GM12865 (cell line): ENCODE results near the gene MGAT5.

Experiments
- DNase-seq: peaks from one replicate; pipeline ENCODE4 v3.0.0; 2010; ENCODE audit warnings: low read depth
- H3K4me3 ChIP-seq: 2 replicates; pipeline ENCODE4 v1.5.1; 2011; ENCODE audit warnings: mild to moderate bottlenecking, low read depth, low read length, control low read depth
- TF ChIP-seq, protein P1 (sequence below): IDR thresholded peaks from 2 replicates; pipeline ENCODE4 v1.5.1; 2011; ENCODE audit warnings: low read length, control low read depth, low read depth, inconsistent platforms; ENCODE audit not compliant: insufficient read depth; ENCODE audit errors: missing control alignments

MGAT5 gene

DNA sequence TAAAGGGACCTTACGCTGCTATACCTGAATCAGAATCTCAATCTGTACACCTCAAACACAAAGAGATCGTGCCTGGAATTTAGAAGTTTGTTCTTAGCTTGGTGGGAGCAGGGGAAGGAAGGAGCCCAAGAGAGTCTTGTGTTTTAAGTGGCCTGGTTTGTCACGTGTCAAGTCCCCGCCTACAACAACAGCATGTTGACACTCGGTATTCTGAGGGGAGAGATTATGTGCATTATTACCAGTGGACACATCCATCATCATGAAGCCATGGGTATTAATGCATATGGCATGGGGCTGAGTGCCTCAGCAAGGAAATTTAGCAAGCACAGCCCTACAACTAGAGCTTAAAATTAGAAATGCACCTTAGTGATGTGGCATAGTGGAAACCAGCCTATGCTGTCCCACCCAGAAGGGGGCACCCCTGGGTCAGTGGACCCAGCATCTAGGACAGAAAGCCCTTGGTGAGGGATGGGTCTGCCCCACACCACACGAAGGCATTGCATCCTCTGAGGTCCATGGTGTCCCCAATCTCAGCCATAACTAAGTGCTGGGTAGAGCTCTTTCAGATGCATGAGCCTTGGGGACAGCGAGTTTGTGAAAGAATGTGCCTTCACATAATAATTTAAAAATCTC lies 138.7 kb downstream of the MGAT5 start:
- DNase-seq = no peak
- H3K4me3 ChIP-seq = no peak overlapping the region
- TF ChIP-seq, protein P1, sequence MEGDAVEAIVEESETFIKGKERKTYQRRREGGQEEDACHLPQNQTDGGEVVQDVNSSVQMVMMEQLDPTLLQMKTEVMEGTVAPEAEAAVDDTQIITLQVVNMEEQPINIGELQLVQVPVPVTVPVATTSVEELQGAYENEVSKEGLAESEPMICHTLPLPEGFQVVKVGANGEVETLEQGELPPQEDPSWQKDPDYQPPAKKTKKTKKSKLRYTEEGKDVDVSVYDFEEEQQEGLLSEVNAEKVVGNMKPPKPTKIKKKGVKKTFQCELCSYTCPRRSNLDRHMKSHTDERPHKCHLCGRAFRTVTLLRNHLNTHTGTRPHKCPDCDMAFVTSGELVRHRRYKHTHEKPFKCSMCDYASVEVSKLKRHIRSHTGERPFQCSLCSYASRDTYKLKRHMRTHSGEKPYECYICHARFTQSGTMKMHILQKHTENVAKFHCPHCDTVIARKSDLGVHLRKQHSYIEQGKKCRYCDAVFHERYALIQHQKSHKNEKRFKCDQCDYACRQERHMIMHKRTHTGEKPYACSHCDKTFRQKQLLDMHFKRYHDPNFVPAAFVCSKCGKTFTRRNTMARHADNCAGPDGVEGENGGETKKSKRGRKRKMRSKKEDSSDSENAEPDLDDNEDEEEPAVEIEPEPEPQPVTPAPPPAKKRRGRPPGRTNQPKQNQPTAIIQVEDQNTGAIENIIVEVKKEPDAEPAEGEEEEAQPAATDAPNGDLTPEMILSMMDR = no peak

DNA sequence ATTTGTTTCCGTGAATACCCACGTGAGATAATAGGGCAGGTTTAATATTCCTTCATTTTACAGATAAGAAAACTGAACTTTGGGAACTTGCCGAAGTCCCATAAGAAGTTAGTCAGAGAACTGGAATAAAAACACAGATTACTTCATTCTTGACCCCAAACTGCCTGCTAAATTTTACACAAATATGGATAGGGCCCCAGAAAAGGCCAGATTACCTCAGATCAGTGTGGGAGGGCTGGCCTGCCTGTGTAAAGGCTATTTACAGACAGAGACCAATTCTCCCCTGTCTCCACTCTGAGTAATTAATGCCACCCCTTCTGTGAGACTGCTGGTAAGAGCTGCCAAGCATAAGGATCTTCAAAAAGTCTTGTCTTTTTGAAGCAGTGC lies 139.2 kb downstream of the MGAT5 start:
- DNase-seq = no peak
- H3K4me3 ChIP-seq = no peak overlapping the region
- TF ChIP-seq, protein P1 = no peak

DNA sequence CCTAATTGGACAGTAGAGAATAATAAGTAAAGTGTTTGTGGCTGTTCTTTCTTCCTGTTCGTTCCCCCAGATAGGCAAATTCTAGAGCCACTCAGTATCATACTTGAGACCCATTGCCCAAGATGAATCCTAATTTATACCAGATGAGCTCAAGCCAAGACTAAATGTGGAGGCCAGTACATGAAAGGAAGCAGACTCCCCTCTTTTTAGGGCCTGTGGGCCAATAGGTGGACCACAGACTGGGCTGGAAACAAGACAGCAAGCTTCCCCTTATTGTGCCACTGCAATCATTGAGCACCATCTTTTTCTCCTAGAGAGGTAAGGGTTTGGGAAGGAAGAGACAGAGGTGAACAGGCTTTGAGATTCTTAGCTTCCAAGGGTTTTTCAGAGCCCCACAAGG lies 141.9 kb downstream of the MGAT5 start:
- no peak overlapping the region for H3K4me3 ChIP-seq
- TF ChIP-seq, protein P1 = no peak
- DNase-seq = no peak

DNA sequence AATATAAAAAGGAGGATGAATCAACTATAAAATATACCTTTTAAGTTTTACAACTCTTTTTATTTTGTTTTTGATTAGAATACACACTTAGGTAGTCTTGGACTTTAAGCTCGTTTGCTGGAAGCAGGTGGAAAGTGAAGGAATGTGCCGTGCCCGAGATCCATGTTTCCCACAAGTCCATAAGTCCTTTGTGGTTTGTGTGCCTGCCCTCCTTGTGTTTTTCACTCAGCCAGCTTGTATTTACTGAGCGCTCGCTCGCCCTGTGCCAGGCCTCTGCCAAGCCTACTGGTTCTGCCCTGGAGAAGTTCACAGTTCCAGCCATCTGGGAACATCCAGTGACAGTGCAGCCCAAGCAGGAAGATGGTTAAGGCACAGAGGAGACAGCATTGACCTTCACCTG lies 142.6 kb downstream of the MGAT5 start:
- DNase-seq = no peak
- no peak overlapping the region for H3K4me3 ChIP-seq
- TF ChIP-seq, protein P1 = no peak

DNA sequence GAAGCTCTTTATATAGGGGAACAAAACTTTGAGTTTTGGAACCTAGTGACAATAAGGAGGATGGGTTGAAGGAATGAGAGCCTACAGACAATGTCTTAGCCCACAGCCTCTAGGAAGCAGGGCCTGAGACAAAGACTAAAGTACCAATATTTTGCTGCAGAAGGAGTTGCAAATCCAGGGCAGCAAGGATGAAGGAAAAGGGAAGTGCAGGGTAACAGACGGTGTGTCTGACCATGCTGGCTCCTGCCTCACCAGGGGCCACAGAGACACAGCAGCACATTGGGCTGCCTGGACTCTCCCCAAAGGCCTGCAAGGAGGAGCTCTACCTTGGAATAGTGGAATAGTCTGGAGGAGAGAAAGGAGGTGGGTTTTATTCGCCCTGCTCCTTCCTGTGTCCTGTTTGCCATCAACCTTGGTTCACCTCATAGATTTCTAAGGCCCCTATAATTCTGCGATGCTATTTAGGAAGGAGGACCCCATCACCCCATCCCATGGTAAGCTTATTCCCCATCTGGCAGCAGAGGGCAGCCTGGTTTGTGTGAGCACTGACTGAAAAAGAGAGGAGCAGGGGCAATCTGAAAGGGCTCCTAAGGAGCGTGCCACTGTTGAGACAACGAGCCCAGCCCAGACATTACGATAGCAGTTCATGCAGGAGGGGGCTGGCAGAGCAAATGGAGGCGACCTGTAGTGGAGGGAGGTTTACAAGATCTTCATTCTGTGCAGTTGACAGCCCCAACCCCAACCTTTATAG lies 143.4 kb downstream of the MGAT5 start:
- H3K4me3 ChIP-seq = no peak overlapping the region
- TF ChIP-seq, protein P1 = no peak
- DNase-seq = no peak

DNA sequence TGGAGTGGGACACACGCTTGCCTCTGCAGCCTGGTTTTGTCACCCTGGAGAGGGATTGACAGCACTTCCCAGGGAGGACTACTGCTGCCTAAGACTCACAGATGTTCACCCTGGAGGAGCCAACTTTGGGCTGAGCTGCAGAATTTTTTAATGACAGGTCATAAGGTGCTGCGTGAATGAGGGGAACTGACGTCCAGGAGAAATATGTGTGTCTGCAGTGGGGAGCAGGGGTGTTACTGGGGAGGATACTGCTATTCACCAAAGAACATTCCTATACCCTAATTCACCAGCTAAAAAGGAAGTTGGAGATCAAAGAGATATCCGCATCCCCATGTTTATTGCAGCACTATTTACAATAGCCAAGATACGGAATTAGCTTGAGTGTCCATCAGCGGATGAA lies 144.4 kb downstream of the MGAT5 start:
- no peak overlapping the region for H3K4me3 ChIP-seq
- TF ChIP-seq, protein P1 = no peak
- no peak for DNase-seq
